GM12878 (cell line): ENCODE results near the gene PCID2.

Experiments
- FOS ChIP-seq: IDR thresholded peaks from 3 replicates; pipeline ENCODE4 v1.6.1; 2011; ENCODE audit warnings: borderline replicate concordance; ENCODE audit not compliant: insufficient read length; ENCODE audit errors: extremely low read depth
- GABPA ChIP-seq: IDR thresholded peaks from 2 replicates; pipeline ENCODE4 v1.6.1; 2014; ENCODE audit warnings: antibody characterized with exemption, low read depth, mild to moderate bottlenecking, inconsistent platforms
- PKNOX1 ChIP-seq: fragments of 450-650 bp; IDR thresholded peaks from 2 replicates; pipeline ENCODE4 v1.6.1; 2016; ENCODE audit warnings: mild to moderate bottlenecking
- RAD21 ChIP-seq: IDR thresholded peaks from 2 replicates; pipeline ENCODE4 v1.6.1; 2011; ENCODE audit warnings: mild to moderate bottlenecking, low read depth, low read length, moderate library complexity; ENCODE audit not compliant: insufficient read depth
- SMC3 ChIP-seq: IDR thresholded peaks from 2 replicates; pipeline ENCODE4 v1.6.1; 2011; ENCODE audit warnings: low read length, improper control_type of control experiment, borderline replicate concordance
- TAF1 ChIP-seq: IDR thresholded peaks from 2 replicates; pipeline ENCODE4 v1.6.1; 2011; ENCODE audit warnings: mild to moderate bottlenecking, low read depth, low read length, borderline replicate concordance
- TCF7 ChIP-seq: IDR thresholded peaks from 2 replicates; pipeline ENCODE4 v1.6.1; 2014; ENCODE audit warnings: antibody characterized with exemption, borderline replicate concordance
- ZNF274 ChIP-seq: IDR thresholded peaks from one replicate; pipeline ENCODE4 v1.8.0; 2011; ENCODE audit not compliant: insufficient read length, insufficient read depth
- TF ChIP-seq, protein P1 (sequence below), 3 experiments: IDR thresholded peaks in 2 of 3; conservative IDR thresholded peaks in 1 of 3; 2 replicates each; pipeline ENCODE4 v1.5.1; 2011; ENCODE audit warnings: low read depth in 3 of 3, low read length in 3 of 3, mild to moderate bottlenecking in 3 of 3, control low read depth in 2 of 3, moderate library complexity in 2 of 3, inconsistent platforms in 1 of 3, mixed read lengths in 1 of 3; ENCODE audit not compliant: control insufficient read depth in 2 of 3, insufficient read depth in 1 of 3; ENCODE audit errors: extremely low read depth in 1 of 3

DNA sequence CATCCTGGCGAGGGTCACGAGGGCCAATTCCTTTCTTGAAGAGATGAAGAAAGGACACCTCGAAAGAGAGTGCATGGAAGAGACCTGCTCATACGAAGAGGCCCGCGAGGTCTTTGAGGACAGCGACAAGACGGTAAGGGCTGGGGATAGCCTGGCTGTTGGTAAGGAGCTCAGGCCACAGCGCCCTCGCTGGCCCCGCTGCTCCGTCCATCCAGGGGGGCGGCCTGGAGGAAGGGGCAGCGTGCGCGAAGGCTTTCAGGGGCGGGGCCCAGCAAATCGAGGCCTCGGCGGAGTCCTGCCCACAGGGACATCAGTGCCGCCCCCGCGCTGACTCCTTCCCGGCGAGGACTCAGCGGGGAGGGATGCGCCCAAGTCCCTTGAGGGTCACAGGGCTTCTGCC, 79.0 kb downstream of the PCID2 start:
- no peak for TF ChIP-seq TAF1
- TF ChIP-seq PKNOX1 = no peak
- no peak for TF ChIP-seq RAD21
- no peak for TF ChIP-seq TCF7
- TF ChIP-seq, protein P1, sequence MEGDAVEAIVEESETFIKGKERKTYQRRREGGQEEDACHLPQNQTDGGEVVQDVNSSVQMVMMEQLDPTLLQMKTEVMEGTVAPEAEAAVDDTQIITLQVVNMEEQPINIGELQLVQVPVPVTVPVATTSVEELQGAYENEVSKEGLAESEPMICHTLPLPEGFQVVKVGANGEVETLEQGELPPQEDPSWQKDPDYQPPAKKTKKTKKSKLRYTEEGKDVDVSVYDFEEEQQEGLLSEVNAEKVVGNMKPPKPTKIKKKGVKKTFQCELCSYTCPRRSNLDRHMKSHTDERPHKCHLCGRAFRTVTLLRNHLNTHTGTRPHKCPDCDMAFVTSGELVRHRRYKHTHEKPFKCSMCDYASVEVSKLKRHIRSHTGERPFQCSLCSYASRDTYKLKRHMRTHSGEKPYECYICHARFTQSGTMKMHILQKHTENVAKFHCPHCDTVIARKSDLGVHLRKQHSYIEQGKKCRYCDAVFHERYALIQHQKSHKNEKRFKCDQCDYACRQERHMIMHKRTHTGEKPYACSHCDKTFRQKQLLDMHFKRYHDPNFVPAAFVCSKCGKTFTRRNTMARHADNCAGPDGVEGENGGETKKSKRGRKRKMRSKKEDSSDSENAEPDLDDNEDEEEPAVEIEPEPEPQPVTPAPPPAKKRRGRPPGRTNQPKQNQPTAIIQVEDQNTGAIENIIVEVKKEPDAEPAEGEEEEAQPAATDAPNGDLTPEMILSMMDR (IDR thresholded peaks at IDR 0.05 in 2 of 3, conservative IDR thresholded peaks at IDR 0.05 in 1 of 3; ENCODE audit: control insufficient read depth in 2 of 3, extremely low read depth in 1 of 3, insufficient read depth in 1 of 3, low read depth in 3 of 3, low read length in 3 of 3) = no peak
- TF ChIP-seq GABPA = no peak
- TF ChIP-seq SMC3 = no peak
- TF ChIP-seq ZNF274 = no peak
- no peak for TF ChIP-seq FOS
